ENCODE measurements around the gene PPP3CA. TPM values are rescaled to one million over a fixed set of nuclear protein-coding genes. Genes with fewer than 3 reads are reported as not detected.

The PPP3CA gene
- total and polyA plus RNA-seq, 2 experiments from 2014 or later = 27.0 to 45.2 TPM

GRCh38 chr4:101050837-101051205 is 296.5 kb downstream of the PPP3CA start:
- Mint-ChIP-seq H3K36me3 (ENCODE audit: low read depth) (no peaks in the 10 kb centered on the region), H3K4me3 (no peak overlapping the region), H3K9me3 (no peaks in the 10 kb centered on the region), H3K4me1 (peaks cover 22% of the 10 kb centered on the region; the same call in 2 of the 3 replicates), H3K27ac (peak overlapping the region; percentile 69; the same call in 1 of the 2 replicates), H3K27me3 (ENCODE audit: insufficient read depth, low read depth, poor library complexity) (no peaks in the 10 kb centered on the region)
- no peak overlapping the region for H2AFZ ChIP-seq
- DNase-seq (ENCODE audit: low spot score) (no peak), ATAC-seq (no peak)
- H3K9me2 ChIP-seq (ENCODE audit: insufficient read depth) = no peaks in the 10 kb centered on the region
- H3K79me2 ChIP-seq (replicated peaks; ENCODE audit: insufficient read depth) = no peaks in the 10 kb centered on the region
- H4K20me1 ChIP-seq (replicated peaks; ENCODE audit: insufficient read depth) = no peaks in the 10 kb centered on the region
- H3K36me3 ChIP-seq (ENCODE audit: insufficient read depth) = no peaks in the 10 kb centered on the region
- H3K27me3 ChIP-seq (ENCODE audit: insufficient read depth) = no peaks in the 10 kb centered on the region
- H3K4me1 ChIP-seq (ENCODE audit: insufficient read depth) = peaks cover 25% of the 10 kb centered on the region; the same call in 1 of the 2 replicates
- H3K27ac ChIP-seq (ENCODE audit: low read depth) = no peak overlapping the region
- H3K4me2 ChIP-seq = no peak overlapping the region
- H3K4me3 ChIP-seq = no peak overlapping the region
- no peaks in the 10 kb centered on the region for H3F3A ChIP-seq (replicated peaks; ENCODE audit: low read depth)
- TF ChIP-seq POLR2AphosphoS5 (IDR thresholded peaks at IDR 0.05; ENCODE audit: low read depth) = no peak
- no peak for TF ChIP-seq JUNB (IDR thresholded peaks at IDR 0.05; ENCODE audit: unreplicated experiment)
- TF ChIP-seq, protein P1, sequence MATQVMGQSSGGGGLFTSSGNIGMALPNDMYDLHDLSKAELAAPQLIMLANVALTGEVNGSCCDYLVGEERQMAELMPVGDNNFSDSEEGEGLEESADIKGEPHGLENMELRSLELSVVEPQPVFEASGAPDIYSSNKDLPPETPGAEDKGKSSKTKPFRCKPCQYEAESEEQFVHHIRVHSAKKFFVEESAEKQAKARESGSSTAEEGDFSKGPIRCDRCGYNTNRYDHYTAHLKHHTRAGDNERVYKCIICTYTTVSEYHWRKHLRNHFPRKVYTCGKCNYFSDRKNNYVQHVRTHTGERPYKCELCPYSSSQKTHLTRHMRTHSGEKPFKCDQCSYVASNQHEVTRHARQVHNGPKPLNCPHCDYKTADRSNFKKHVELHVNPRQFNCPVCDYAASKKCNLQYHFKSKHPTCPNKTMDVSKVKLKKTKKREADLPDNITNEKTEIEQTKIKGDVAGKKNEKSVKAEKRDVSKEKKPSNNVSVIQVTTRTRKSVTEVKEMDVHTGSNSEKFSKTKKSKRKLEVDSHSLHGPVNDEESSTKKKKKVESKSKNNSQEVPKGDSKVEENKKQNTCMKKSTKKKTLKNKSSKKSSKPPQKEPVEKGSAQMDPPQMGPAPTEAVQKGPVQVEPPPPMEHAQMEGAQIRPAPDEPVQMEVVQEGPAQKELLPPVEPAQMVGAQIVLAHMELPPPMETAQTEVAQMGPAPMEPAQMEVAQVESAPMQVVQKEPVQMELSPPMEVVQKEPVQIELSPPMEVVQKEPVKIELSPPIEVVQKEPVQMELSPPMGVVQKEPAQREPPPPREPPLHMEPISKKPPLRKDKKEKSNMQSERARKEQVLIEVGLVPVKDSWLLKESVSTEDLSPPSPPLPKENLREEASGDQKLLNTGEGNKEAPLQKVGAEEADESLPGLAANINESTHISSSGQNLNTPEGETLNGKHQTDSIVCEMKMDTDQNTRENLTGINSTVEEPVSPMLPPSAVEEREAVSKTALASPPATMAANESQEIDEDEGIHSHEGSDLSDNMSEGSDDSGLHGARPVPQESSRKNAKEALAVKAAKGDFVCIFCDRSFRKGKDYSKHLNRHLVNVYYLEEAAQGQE (IDR thresholded peaks at IDR 0.05; ENCODE audit: unreplicated experiment) = no peak
- TF ChIP-seq ZNF331 (CRISPR knock-in tag; IDR thresholded peaks at IDR 0.05; ENCODE audit: low read depth) = no peak
- TF ChIP-seq NANOG (IDR thresholded peaks at IDR 0.05; ENCODE audit: borderline replicate concordance) = no peak
- no peak for TF ChIP-seq EZH2 (IDR thresholded peaks at IDR 0.05; ENCODE audit: low read depth, unreplicated experiment)
- TF ChIP-seq EZH2phosphoT487 (IDR thresholded peaks at IDR 0.05; ENCODE audit: unreplicated experiment) = no peak
- no peak for TF ChIP-seq ETS1 (IDR thresholded peaks at IDR 0.05)

DNA sequence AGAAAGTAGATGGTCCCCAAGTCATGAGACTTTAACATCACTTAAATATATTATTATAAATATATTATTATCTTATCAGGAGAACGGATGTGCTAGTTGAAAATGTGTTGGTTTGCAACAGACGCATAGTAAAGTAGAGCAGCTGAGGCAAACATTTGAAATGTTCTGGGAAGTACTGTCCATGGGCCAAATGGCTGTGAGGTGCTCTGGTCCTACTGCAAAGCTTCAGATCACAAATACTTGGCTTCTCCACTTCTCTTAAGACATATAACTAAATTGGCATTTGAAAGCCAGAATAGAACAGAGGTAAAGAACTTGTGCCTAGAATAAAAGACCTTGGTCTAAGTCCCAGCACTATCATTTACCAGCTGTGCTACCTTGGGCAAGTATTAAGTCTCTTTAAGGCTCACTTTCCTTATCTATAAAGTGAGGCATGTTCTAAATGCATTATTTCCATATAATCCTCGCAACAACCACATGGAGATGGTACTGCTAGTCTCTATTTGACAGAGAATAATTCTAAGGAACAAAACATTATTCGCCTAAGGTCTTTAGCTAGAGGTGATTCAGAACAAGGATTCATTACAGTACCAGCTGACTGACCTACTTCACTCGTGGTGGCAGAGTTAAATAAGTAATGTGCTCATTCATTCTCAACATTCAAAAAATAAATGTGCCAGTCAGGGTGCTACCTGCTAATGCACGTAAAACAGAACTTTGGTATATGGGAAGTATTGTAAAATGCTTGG is 297.1 kb downstream of the PPP3CA start:
- Histone ChIP-seq H4K20me1 (replicated peaks; ENCODE audit: insufficient read depth) (no peaks in the 10 kb centered on the region), H3K27ac (ENCODE audit: low read depth) (no peak overlapping the region), H3K4me1 (ENCODE audit: insufficient read depth) (peaks cover 22% of the 10 kb centered on the region), H2AFZ (no peak overlapping the region), H3K9me2 (ENCODE audit: insufficient read depth) (no peaks in the 10 kb centered on the region), H3K79me2 (replicated peaks; ENCODE audit: insufficient read depth) (no peaks in the 10 kb centered on the region), H3K4me2 (no peak overlapping the region), H3K27me3 (ENCODE audit: insufficient read depth) (no peaks in the 10 kb centered on the region), H3K4me3 (no peak overlapping the region), H3K36me3 (ENCODE audit: insufficient read depth) (no peaks in the 10 kb centered on the region), H3F3A (replicated peaks; ENCODE audit: low read depth) (no peaks in the 10 kb centered on the region)
- no peak for ATAC-seq
- H3K9me3 Mint-ChIP-seq = no peaks in the 10 kb centered on the region
- no peaks in the 10 kb centered on the region for H3K36me3 Mint-ChIP-seq (ENCODE audit: low read depth)
- peak overlapping the region; percentile 69; the same call in 1 of the 2 replicates for H3K27ac Mint-ChIP-seq
- peaks cover 25% of the 10 kb centered on the region for H3K4me1 Mint-ChIP-seq
- no peak for DNase-seq (ENCODE audit: low spot score)
- H3K27me3 Mint-ChIP-seq (ENCODE audit: insufficient read depth, low read depth, poor library complexity) = no peaks in the 10 kb centered on the region
- H3K4me3 Mint-ChIP-seq = no peak overlapping the region
- no peak for TF ChIP-seq STAT1 (IDR thresholded peaks at IDR 0.05; ENCODE audit: unreplicated experiment)
- no peak for TF ChIP-seq ETS1 (IDR thresholded peaks at IDR 0.05)
- TF ChIP-seq, protein P1 (IDR thresholded peaks at IDR 0.05; ENCODE audit: unreplicated experiment) = no peak
- TF ChIP-seq EZH2phosphoT487 (IDR thresholded peaks at IDR 0.05; ENCODE audit: unreplicated experiment) = no peak
- TF ChIP-seq CTCF (conservative IDR thresholded peaks at IDR 0.05; ENCODE audit: low read depth in 2 of 2) = no peak
- TF ChIP-seq CREB1 (CRISPR knock-in tag; IDR thresholded peaks at IDR 0.05; ENCODE audit: low read depth) = no peak
- TF ChIP-seq ZNF331 (CRISPR knock-in tag; IDR thresholded peaks at IDR 0.05; ENCODE audit: low read depth) = no peak
- TF ChIP-seq ZNF114 (CRISPR knock-in tag; IDR thresholded peaks at IDR 0.05) = no peak
- no peak for TF ChIP-seq JUNB (IDR thresholded peaks at IDR 0.05; ENCODE audit: unreplicated experiment)
